Effector CD4-positive, alpha-beta T cell (primary cell): ENCODE measurements around the gene SPEM1.
A peak's percentile ranks its signal among the peaks of the same experiment; 100 is the strongest.

Experiments
- DNase-seq: peaks from one replicate; pipeline ENCODE4 v3.0.0-alpha.2; 2020

Gene SPEM1

DNA sequence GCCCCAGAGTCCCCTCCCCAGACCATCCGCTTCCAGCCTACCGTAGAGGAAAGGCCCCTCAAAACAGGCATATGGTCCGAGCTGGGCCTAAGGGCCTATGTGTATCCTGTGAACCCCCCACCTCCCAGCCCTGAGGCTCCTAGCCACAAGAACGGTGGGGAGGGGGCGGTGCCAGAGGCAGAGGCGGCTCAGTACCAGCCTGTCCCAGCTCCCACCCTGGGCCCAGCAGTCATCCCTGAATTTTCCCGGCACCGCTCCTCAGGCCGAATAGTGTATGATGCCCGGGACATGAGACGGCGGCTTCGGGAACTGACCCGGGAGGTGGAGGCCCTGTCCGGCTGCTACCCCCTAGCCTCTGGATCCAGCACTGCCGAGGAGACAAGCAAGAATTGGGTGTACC, 1.1 kb downstream of the SPEM1 start:
- no peak for DNase-seq

DNA sequence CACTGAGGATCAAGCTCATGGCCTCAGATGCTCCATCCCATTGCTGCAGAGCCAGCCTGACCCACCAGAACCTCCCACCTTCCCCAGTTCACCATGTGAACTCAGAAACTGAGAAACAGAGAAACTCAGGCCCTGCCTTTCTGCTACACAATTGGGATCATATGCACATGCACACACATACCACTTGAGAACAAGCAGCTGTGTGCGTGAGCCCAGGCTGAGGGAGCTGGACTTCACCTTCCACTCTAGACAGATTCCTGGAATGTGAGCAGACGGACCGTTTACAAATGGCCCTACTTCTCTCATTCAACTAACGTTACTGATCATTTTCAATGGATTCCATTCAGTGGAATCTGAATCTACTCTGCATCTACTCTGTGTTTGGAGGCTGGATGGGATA, 3.6 kb downstream of the SPEM1 start:
- no peak for DNase-seq

DNA sequence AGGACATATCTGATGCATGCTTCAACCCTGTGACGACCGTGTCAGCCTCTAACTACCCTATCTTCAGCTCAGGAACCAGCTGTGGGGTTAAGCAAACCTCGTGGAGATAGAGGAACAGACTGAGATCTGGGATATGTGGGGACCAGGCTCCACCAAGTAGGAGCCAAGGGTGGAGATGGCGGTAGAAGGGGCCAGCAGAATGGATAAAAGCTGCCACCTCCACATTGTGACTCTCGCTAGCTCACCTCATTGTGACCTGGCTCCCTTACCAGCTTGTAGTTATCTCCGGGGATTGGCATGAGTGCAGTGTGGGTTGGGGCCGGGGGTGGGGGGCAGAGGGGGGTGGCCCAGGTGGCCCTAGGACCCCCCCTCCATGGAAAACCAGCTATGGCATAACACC, 5.2 kb downstream of the SPEM1 start, which contains the start of gene SPEM2:
TSS of gene SPEM2 (plus strand) at position 301 of the 400 bp plus-strand sequence. CDS start at position 374, 73 bp downstream.
- no peak for DNase-seq

DNA sequence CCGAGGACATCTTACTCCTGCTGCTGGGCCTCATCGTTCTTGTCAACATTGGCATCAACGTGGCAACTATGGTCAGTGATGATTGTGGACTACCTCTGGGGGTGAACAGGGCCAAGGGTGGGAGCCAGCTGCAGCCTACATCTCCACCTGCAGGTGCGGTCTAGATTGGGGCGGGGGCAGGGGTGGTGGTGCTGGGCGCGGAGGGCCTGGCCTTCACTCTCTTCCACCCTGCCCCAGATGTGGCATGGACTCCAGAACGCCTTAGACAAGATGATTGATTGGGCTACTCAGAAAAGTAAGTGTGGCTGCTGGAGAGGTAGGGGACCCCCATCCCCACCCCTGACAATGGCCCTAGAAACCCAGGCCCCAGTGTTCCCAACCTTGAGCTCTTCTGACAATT, 5.6 kb downstream of the SPEM1 start:
- DNase-seq, result no peak

DNA sequence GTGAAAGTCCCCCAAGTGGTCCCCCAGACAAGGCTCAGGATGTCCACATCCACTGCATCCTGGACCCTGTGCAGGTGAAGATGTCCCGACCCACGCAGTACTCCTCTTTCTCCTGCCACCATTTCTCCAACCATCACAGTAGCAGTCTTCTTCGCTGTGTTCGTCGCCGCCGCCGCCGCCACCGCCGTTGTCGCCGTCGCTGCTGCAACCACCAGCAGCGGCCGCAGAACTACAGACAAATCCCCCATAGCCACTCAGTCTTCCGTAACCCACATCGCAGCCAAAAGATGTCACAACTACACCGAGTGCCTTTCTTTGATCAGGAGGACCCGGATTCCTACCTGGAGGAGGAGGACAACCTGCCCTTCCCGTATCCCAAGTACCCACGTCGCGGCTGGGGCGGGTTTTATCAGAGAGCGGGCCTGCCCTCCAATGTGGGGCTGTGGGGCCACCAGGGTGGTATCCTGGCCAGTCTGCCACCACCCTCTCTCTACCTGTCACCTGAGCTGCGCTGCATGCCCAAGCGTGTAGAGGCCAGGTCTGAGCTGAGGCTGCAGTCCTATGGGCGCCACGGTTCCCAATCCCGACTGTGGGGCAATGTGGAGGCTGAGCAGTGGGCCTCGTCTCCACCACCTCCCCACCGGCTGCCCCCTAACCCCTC, 6.2 kb downstream of the SPEM1 start:
- DNase-seq, result no peak

DNA sequence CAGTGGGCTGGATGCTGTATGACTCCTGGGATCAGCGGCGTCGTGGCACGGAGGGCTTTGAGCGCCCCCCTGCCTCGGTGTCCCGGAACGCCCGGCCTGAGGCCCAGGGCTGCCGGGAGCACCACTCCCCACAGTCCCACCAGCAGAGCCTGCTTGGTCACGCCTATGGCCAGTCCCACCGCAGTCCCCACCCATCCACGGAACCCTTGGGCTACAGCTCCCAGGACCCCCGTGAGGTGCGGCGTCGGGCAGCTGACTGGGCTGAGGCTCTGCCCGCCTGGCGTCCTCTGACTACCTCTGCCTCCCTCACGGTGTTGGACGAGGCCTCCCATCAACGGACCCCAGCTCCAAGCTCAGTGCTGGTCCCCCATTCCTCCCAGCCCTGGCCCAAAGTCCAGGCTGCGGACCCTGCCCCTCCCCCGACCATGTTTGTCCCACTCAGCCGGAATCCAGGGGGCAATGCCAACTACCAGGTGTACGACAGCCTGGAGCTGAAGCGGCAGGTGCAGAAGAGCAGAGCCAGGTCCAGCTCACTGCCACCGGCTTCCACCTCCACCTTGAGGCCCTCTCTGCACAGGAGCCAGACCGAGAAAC, 6.9 kb downstream of the SPEM1 start:
- DNase-seq, result no peak

DNA sequence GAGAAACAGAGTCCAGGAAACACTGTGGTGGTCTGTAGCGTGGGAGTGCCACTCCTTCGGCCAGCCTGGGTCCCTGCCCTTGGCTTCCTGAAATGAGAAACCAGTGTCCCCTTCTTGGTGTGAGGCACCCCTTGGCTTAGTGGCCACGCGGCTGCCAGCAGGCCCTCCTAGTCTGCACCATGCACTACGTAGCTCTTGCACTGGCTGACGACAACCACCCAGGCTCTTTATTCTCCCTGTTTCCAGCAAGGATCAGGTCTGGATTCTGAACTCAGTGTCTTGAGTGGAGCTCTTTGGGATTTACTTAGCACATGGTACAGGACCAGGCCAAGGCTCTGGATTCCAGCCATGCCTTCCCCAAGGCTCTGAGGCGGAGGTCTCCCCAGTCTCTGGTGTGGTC, 7.4 kb downstream of the SPEM1 start:
- no peak for DNase-seq

DNA sequence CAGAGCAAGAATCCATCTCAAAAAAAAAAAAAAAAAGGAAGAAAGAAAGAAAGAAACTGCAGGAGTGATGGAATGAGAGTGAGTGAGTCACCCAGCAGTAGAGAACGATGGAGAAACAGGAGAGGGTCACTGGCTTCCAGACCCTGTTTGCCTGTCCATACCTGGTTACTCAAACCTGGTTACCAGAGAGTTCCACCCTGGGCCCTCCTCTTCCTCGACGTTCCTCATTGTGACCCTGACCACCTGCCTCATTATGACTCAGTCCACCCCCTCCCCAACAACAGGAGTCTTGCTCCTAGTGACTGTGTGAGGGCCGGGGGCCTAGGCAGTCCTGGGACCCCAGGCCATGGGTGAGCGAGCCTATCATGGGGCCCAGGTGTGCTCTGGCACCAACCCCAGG, 8.4 kb downstream of the SPEM1 start, which contains the start of gene SPEM3:
TSS of gene SPEM3 (plus strand) at position 301 of the 400 bp plus-strand sequence. CDS start at position 347, 46 bp downstream.
- DNase-seq, result no peak

DNA sequence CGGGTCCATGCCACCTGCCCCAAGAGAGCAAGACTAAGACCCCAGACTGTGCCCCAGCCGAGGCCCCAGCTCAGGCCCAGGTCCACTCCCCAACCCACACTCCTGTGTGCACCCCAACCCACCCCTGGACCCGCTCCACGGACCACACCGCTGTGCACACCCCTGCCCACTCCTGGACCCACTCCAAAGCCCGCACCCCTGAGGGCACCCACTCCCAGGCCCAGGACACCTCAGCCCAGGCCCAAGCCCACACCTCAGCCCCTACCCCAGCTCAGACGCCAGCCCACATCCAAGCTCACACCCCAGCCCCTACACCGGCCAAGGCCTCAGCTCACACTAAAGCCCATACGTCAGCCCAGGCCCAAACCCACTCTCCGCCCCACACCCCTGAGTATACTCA, 9.6 kb downstream of the SPEM1 start:
- no peak for DNase-seq

DNA sequence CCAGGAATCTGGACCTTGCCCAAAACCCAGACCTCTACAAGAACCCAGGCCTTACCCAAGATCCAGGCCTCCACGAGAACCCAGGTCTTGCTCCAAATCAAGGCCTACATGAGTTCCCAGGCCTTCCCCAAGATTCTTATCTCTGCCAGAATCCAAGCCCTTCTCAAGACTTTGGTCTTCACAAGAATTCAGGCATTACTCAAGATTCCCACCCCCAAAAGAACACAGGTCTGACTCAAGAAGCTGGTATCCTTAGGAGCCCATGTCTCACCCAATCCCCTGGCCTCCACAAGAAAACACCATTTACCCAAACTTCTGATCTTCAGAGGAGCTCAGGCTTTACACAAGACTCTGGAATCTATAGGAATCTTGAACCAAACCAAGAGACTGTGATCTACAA, 11.1 kb downstream of the SPEM1 start:
- DNase-seq, result no peak

DNA sequence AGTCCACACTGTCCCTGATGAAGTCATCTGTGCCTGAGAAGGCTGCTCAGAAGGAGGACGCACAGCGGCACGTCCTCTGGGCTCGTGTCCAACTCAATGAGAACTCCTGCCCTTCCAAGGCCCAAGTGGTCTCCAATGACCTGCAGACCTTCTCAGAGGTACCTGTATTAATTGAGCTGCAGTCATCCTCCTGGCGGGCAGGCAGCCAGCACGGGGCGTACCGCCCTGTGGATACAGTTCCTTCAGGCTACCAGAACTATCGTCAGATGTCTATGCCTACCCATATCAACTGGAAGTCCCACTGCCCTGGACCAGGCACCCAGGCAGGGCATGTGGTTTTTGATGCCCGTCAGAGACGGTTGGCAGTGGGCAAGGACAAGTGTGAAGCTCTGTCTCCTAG, 12.2 kb downstream of the SPEM1 start:
- no peak for DNase-seq

DNA sequence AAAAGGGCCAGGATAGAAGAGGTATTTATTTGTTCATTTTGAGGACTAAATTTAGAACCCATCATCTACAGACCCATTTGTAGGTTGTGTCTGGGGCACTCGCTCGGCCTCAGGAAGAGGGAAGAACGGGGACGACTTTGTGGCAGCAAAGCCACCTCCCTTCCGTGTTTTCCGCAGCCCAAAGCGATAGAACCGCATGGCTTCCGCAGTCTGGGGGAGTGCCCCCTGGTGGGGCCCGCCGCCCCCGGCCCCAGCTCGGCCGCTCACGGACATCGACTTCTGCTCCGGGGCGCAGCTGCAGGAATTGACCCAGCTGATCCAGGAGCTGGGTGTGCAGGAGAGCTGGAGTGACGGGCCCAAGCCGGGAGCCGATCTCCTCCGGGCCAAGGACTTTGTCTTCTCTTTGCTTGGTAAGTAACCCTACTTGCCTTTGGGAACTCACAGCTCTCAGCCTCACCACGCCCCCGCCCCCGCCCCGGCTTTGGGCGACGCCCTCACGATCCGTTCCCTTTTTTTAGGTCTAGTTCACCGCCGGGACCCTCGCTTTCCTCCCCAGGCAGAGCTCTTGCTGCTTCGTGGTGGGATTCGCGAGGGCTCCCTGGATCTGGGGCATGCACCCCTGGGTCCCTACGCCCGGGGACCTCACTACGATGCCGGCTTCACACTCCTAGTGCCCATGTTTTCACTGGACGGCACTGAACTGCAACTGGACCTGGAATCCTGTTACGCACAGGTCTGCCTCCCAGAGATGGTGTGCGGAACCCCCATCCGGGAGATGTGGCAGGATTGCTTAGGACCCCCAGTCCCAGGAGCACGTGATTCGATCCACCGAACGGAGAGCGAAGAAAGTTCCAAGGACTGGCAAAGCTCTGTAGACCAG, 15.8 kb downstream of the SPEM1 start:
- DNase-seq, result peak; percentile 36

DNA sequence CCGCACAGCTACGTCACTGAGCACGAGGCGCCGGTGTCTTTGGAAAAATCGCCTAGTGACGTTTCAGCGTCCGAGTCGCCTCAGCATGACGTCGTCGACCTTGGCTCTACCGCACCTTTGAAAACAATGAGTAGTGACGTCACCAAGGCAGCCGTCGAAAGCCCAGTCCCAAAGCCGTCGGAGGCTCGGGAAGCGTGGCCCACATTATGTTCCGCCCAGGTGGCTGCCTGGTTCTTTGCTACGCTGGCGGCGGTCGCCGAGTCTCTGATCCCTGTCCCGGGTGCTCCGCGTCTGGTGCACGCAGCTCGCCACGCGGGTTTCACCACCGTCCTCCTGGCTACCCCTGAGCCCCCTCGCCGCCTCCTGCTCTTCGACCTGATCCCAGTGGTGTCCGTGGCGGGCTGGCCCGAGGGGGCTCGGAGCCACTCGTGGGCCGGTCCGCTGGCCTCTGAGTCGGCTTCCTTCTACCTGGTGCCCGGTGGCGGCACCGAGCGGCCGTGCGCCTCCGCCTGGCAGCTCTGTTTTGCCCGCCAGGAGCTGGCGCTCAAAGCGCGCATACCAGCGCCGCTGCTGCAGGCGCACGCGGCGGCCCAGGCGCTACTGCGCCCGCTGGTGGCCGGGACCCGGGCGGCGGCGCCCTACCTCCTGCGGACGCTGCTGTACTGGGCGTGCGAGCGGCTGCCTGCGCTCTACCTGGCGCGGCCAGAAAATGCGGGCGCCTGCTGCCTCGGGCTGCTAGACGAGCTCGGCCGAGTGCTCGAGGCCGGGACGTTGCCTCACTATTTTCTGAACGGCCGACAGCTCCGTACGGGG, 16.6 kb downstream of the SPEM1 start:
- DNase-seq, result peak; percentile 68

DNA sequence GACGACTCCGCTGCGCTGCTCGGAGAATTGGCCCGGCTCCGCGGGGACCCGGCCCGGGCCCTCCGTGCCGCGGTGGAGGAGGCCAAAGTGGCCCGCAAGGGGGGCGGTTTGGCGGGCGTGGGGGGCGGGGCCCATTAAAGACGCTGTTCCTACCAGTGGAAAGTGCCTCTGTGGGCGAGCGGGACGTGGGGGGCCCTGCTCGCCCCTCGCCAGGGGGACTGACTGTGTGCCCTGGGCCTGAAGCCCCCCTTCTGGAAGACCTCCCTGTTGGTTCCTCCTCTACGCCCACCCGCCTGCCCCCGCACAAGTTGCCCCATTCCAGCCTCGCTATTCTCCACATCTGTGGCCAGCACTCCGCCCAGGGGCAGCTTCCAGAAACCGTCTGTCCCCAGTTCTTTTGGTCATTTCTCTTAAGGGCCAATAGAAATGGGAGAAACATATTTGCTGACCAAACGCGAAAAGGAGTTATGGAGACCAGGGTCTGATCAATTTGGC, 17.3 kb downstream of the SPEM1 start:
- no peak for DNase-seq

DNA sequence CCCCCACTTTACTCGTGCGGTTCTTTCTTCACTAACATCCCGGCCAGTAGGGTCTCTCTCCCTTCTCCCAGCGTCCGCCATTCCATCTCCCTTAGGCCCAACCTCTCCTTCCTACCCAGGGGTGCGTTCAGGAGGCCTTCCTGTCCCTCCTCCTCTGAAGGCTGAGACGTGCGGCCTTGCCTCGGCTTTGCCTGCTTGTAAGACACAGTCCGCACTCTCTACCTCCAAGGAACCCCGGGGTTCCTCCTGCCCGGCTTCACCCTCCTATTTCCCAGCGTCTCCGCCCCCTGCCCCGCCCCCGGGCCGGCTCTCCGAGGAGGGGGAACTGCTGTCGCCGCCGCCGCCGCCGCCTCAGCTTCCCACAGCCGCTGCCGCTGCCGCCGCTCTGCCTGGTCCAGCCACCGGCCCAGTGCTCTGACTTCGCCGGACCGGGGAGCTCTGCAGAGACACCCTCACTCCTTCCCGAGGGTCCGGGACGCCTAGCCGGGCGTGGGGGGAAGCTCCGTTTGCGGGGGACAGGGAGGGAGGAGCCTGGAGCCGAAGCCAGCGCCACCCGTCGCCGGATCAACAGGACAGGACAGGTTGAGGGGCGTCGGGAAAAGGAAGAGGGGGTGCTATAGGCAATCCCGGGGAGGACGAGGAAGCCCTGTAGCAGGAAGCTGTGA, 18.0 kb downstream of the SPEM1 start:
- peak; percentile 27 for DNase-seq

DNA sequence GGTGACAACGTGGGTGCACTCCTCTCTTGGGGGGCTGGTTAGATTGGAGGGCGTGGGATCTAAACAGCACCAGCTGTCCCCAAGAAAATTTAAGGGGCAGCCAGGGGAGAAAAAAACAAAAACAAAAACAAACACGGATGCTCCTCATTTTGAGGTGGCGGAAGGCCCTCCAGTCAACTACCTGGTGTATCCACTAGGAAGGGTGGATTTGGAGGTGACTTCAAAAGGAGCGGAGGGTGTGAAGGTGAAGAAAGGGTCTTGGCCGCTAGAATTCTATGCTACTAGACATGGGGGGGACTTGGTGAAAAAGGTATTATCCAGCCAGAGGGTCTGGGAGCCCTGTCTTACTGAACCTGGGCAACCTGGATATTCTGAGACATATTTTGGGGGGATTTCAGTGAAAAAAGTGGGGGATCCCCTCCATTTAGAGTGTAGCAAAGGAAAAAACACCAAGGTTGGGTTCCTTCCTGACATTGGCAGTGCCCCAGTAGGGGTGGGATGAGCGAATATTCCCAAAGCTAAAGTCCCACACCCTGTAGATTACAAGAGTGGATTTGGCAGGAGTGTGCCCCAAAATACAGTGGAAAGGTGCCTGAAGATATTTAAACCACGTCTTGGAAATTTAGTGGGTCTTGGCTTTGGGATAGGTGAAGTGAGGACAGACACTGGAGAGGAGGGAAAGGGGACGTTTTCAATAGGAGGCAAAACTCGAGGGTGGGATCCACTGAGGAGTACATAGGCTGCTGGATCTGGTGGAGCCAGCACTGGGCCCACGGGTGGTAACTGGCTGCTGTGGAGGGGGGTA, 18.7 kb downstream of the SPEM1 start:
- no peak for DNase-seq

DNA sequence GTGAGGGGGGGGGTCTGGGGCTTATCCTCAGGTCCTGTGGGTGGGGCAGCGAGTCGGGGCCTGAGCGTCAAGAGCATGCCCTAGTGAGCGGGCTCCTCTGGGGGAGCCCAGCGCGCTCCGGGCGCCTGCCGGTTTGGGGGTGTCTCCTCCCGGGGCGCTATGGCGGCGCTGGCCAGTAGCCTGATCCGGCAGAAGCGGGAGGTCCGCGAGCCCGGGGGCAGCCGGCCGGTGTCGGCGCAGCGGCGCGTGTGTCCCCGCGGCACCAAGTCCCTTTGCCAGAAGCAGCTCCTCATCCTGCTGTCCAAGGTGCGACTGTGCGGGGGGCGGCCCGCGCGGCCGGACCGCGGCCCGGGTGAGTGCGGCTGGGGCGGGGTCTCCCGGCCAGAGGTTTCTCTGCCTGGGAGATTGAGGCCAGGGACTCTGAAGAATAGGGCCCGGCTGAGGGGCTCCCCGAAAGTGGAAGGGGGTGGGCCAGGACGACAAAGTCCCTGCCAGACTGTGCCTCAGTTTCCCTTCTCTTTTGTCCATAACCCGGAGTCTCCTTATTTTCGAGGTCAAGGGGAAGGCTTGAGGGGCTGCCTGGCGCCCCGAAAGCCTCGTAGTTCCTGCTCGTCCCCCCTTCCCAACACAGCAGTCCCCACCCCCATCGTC, 19.5 kb downstream of the SPEM1 start, which contains the start of gene FGF11:
TSS of gene FGF11 (plus strand) at position 51 of the 651 bp plus-strand sequence. CDS start at position 160, 109 bp downstream.
- no peak for DNase-seq

DNA sequence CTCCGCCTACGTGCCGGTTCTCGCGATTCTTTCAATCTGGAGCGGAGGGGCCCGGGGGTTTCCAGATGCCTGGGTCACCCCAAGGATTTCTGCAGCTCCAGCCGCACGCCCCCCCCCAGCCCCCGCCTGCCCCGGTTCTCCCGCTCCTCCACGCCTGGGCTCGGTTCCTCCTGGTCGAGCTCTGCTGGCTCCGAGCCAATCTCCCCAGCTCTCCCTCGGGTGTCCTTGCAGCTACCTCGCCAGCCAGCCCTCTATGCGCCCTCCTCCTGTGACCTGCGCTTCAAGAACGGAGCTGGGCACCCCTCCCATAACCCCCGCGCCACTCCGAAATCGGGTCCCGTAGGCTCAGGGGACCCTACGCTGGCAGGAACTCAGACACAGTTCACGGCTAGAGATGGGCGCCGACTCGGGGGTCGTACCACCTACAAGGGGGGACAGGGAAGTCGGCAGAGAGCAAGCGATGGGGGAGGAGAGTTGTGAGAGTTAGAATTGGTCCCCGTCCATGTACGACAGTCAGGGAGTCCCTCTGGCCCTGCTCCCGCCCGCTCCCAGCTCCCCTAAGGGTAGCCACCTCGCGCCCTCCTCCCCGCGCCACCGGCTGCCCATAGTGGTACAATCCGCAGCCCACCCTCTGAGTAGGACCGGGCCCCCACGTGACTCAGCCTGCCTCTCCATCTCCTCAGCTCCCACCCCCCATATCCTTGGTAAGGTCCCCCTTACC, 20.1 kb downstream of the SPEM1 start:
- no peak for DNase-seq

DNA sequence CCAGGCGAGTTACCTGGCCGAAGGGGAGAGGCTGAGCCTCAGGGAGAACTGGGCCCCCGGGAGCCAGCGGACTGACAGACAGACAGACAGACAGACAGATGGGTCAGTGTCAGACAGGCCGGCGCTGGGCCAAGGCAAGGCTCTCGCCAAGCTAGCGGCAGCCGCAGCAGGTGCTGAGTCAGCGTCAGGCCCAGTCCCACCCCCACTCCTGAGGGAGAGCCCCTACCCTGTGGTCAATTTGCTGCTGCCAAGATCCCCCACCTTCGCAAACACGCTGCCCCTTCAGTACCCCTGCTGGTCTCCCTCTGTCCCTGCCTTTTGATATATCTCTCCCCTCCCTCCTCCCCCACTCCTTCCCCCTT, 20.7 kb downstream of the SPEM1 start:
- DNase-seq, result no peak

DNA sequence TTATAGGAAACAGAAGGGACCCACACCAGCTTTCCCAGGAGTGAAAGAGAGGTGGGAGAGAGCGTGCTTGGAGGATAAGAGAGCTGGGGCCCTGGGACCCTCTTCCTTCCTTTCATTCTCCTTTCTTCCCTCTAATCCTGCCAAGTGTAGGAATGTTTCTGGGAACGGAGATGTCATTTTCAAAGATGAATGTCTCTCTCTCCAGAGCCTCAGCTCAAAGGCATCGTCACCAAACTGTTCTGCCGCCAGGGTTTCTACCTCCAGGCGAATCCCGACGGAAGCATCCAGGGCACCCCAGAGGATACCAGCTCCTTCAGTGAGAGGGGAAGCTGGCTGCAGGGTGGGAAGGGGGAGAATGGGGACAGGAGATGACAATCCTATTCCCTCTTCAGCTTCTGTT, 21.1 kb downstream of the SPEM1 start:
- DNase-seq, result no peak
